ENCODE data around the gene KYNU. TPM values are rescaled to one million over a fixed set of nuclear protein-coding genes. Genes with fewer than 3 reads are reported as not detected.

Gene KYNU
- total RNA-seq: 9.5 and 66.7 TPM in 2 replicates

GRCh38 chr2:142877216-142877838, at the start of gene KYNU:
KYNU (plus strand) TSS chr2:142877664; CDS start chr2:142885368, 7,704 bp downstream.

